HG02571 (cell line): ENCODE measurements around the gene STRADA.

Experiments
- ATAC-seq: cut with Tn5 transposase; IDR thresholded peaks from one replicate; pipeline ENCODE4 v1.9.1; 2021; ENCODE audit warnings: mild to moderate bottlenecking, moderate library complexity; ENCODE audit not compliant: unreplicated experiment

Gene STRADA, protein sequence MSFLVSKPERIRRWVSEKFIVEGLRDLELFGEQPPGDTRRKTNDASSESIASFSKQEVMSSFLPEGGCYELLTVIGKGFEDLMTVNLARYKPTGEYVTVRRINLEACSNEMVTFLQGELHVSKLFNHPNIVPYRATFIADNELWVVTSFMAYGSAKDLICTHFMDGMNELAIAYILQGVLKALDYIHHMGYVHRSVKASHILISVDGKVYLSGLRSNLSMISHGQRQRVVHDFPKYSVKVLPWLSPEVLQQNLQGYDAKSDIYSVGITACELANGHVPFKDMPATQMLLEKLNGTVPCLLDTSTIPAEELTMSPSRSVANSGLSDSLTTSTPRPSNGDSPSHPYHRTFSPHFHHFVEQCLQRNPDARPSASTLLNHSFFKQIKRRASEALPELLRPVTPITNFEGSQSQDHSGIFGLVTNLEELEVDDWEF

DNA sequence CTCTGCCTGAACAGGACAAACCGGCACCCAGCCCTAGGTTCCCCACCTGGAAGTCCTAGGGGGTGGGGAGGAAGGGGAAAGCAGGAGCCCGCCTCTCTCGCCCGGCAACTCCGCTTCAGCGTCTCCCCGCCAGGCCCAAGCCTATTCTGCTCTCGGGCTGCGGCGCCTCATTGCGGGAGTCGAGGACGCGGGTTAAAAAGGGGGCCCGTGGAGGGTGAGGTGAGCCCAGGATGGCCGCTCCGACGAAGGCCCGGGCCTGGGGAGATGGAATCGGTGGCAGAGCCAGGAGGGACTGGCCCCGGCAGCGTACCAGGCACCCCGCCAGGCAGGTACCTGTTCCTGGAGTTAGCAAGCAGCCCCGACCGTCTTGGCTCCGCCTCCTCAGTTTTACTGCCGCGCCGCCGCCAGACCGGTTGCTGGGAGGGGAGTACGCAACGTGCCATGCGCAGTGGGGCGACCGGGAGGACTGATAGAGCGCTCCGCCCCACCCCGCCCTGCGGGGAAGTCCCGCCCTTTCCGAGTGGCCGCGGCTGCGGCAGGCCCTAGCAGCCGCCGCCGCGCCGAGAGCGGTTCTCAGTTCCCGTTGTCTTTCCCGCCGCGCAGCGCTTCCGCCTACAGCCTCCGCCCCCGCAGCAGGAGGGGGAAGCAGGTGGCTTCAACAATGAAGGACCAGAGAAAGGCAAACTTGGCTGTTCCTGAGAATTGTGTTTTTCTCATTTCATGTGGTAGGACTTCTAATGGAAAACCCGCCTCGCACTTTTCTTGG is at the start of gene STRADA:
Gene STRADA (minus strand): TSS at position 392 of the 766 bp plus-strand sequence. CDS start 13,430 bp downstream, outside the sequence.
- ATAC-seq = peak; percentile 81

DNA sequence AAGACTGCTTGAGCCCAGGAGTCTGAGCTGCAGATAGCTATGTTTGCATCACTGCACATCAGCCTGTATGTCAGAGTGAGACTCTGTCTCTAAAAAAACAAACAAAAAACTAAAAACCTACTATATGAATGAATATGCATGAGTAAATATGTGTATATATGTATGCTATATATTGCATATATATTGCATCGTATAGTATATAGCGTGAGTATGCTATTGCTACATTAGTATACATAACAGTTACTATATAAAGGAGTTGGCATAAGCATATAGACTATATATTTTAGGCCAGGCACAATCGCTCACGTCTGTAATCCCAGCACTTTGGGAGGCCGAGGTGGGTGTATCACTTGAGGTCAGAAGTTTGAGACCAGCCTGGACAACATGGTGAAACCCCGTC is 48.5 kb upstream of the STRADA start:
- no peak for ATAC-seq

DNA sequence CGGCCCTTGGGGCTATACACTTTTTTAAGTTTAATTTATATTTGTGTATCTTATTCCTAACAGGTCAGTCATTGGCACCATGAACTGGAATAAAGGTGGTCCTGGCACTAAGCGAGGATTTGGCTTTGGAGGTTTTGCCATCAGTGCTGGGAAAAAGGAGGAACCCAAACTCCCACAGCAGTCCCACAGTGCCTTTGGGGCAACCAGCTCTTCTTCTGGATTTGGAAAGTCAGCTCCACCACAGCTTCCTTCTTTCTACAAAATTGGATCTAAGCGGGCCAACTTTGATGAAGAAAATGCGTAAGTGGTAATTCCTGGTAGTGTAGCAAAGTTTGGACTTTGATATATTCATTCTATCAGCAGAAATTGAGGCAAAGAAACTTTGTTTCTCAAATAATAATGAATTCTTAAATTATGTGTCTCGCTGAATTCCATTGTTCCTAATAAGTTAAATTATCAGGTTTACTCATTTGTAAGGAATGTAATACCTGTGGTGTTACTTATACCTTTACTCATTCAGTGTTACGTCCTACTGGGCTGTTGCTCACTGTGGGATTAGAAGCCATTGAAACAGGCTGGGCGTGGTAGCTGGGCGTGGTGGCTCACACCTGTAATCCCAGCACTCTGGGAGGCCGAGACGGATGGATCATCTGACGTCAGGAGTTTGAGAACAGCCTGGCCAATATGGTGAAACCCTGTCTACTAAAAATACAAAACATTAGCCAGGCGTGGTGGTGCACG is 45.5 kb upstream of the STRADA start:
- ATAC-seq = no peak

DNA sequence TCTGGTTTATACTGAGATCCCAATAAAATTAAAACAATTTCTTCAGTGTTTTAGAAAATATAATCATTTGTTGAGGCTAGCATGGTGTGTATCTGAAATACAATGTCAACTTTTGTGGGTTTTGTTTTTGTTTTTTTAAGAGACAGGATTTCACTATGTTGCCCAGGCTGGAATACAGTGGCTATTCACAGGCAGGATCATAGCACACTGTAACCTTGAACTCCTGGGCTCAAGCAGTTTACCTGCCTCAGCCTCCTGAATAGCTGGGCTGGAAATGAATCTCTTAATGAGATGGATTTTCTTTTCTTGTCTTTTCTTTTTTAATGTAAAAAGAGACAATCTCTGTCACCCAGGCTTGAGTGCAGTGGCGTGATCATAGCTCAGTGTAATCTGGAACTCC is 44.5 kb upstream of the STRADA start:
- no peak for ATAC-seq

DNA sequence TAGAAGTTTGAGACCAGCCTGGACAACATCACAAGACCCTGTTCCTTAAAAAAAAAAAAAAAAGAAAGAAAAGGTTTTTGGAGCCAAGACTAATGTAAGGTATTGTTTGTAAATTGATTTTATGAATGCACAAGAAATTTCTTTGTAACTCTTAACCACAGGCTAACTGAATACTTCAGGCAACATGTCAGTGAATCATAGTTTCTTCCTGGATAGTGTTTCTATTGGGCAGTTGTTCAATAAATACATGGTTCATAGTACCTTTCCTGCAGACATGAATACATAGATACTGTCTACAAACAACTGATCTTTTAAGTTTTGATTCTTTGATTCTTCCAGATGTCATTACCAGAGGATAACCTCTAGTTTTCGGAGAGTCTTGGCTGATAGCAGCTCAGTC is 44.0 kb upstream of the STRADA start:
- no peak for ATAC-seq

DNA sequence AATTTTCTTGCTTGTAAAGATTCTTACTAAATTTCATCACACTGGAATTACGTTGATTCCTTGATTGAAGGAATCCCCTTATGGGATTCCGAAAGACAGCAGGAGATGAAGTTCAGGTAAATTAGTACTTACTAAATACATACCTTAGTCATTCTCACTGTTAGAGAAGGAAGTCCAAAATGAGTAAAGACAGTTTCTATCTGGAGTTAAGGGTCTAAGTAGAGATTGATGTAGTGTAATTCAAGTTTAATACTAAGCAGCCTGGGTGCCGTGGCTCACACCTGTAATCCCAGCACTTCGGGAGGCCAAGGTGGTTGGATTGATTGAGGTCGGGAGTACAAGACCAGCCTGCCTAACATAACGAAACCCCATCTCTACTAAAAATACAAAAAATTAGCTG is 41.9 kb upstream of the STRADA start:
- no peak for ATAC-seq

DNA sequence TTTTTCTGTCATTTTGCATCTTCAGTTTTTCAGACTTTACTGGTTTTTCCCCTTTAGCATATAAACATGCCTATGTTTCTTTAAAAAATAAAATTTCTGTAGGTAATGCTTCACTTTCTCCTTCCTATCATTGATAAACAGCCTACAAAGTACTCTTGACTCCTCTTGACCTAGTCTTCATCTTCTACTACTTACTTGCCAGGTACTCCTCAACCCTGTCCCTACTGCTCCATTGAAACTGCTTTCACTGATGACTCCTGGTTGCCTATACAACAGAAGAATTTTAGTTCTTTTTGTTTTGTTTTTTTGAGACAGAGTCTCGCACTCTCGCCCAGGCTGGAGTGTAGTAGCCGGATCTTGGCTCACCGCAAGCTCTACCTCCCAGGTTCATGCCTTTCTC is 39.3 kb upstream of the STRADA start:
- ATAC-seq = no peak

DNA sequence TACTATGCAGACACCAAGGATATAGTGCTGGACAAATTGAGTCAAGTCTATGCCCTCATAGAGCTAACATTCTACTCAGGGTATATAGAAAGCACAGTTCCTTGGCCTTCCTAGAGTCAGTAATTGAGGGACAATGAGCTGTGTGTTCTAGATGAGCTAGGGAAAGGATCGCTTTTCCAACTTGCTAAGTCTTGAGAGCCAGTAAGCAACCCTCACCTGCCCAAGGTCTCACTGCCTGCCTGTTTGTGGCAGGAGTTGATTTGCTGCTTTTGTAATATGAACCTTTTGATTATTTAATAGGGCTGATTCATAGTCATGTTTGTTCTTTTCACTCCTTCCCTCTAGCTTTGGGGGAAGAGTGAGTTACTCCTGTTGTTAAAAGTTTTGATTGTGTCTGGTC is 38.9 kb upstream of the STRADA start:
- ATAC-seq = no peak

DNA sequence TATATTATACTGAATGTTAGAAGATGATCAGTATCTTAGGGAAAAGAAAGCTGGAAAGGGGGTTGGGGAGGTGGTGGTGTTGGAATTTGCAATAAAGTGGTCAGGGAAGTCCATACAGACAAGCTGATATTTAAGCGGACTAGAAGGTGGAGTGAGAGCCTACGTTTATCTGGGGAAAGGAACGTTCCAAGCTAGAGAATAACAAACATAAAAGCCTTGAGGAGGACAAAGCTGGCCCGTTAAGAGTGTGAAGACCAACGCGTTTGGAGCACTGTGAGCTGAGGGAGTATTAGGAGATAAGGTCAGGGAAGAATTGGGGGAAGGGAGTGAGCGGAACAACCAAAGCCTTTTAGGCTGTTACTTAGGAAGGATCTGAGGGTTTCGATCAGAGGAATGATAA is 33.8 kb upstream of the STRADA start:
- ATAC-seq = no peak

DNA sequence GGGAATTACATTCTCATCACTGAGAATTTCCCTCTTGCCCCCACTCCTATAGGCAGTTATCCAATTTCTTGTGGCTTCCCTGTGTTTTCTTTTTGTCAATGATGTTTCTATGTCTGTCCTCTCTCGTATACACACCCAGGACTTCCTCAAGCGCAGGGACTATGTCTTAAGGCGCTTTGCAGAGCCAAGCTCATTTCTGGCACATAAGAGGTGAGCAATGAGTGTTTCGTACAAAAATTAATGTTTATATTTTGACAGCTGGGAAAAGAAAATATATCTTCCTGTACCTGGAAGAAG is 33.3 kb upstream of the STRADA start:
- no peak for ATAC-seq

DNA sequence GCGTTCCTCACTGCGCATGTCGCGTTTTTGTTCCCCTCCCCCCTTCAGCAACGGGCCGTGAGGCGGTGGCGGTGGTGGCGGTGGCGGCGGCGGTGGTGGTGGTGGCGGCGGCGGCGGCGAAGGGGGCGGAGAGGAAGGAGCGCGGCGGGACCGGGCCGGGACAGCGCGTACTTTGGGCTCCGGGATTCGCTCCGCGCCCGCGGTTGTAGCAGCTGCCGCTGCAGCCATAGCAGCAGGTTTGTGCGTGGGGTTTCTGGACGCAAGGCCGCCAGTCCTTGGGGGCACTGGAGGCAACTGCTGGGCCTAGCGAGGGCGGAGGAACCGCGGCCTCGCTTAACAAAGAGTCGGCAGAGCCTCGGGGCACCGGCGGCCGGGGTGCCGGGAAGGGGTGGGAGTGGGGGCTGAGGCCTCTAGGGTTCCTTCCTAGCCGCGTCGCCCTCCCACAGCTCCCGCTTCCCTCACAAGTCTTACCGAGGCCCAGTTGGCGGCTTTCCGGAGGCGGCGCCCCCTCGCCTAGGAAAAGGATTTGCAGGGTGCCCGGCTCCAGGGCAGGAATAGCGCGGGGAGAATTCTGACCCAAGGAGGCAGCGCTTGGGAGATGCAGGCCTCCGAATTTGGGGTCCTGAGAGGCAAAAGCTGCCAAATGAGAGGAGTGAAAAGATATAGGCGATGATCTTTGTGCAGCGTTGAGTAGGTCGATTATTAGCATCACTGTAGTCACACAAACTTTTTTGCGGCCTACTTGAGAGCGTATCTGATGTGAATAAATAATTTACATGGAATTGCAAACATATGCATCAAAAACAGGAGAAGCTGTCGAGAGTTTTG is 32.8 kb upstream of the STRADA start, which contains the start of gene DDX42:
Gene DDX42 (plus strand): TSS at position 30 of the 828 bp plus-strand sequence. CDS start 12,880 bp downstream, outside the sequence.
- peak; percentile 3 for ATAC-seq

DNA sequence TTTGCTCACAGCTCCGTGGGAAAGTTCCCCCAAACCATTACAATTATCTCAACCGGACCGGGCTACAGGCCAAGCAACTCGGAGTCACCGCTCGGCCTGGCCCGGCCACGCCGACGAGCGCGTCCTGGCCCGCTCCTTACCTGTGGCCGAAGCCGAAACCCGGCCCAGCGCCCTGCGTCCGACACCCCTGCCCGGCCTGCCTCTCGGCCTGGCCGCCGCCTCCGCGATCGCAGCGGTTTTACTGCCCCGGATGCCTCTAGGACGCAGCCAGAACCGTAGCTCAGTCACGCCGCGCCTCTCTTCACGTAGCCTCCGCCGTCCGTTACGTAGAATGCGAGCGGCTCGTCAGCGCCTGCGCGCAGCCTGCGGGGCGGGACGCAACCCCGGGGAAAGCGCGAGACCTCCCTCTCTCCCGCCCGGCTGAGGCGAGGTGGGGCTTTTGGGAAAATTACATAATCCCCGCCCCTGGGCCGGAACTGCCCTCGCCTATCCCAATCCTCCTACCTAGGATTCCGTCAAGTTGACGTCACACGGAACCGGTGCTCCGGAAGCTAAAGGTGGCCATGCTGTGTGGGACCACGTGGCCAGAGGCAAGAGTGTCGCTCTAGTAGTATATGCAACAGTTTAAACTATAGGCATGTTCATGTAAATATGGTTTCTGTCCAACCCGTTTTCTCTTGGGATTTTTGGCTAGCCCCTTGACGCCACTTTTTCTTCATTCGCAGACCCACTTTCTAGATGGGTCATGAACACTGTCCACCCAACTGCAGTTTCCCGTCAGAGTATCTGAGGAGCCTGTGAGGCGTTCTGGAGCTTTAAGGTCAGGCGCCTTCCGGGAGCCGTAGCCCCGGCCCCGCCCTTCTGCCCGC is 31.9 kb upstream of the STRADA start, which contains the start of gene CCDC47:
Gene CCDC47 (minus strand): TSS at position 326 of the 869 bp plus-strand sequence. CDS start 7,422 bp downstream, outside the sequence.
- peak; percentile 81 for ATAC-seq

DNA sequence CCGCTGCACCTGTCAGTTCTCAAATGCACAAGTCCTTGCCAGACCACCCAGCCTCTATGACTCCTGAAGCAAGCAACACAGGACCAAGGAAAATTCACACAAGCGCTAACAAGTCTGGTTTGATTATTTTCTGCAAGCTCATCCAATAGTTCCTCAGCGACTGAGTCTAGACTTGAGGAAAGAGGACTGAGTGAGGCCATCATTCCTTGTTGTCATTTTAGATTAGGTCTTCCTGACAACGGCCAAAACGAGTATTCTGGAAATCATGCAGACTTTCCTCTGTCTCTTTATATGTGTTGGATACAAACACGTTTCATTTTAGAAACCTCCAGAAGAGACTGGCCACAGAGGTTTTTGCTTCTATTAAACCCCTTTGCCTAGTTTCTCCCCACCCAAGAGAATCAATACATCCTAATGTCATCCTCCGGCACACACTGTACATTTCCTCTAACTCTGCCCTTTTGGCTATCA is 31.2 kb upstream of the STRADA start:
- no peak for ATAC-seq

DNA sequence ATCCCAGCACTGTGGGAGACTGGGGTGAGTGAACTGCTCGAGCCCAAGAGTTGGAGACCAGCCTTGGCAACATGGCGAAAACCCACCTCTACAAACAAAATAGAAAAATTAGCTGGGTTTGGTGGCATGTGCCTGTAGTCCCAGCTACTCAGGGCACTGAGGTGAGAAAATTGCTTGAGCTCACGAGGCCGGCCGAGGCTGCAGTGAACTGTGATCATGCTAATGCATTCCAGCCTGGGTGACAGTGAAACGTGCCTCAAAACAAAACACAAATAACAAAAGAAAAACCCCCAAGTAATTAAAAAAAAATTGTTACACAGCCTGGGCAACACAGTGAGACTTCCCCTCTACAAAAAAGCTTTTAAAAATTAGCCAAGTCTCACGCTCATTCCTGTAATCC is 26.8 kb upstream of the STRADA start:
- no peak for ATAC-seq

DNA sequence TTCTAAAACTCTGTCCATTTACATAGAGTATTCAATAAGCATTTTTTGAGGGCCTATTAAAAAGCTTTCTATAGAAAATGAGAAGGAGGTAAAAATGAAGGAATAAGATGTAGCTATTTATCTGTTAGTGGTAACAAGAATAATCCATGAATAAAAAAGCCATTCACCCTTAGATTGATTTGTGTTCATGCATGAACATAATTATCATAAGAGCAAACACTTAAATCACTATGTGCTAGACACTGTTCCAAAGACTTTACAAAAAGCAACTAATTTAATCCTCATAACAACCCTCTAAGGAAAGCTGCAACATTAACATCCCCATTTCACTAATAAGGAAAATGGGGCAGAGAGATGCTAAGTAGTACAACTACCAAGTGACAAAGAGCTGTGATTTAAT is 25.2 kb upstream of the STRADA start:
- no peak for ATAC-seq

DNA sequence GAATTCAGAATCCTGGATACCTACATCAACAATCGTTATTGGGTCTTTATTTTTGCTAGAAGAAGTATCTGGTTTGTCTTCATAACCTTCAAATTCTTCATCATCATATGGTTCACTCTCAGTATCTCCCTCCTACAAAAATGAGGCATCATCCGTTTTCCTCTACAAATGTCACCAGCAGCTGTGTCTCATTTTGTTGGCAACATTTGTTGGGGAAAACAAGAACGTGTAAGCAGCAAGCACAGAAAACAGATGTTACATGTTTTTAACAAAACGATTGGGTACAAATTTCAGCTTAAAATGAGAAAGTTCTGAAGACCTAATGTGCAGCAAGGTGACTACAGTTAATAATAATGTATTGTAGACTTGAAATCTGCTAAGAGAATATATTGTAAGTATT is 23.1 kb upstream of the STRADA start:
- ATAC-seq = no peak

DNA sequence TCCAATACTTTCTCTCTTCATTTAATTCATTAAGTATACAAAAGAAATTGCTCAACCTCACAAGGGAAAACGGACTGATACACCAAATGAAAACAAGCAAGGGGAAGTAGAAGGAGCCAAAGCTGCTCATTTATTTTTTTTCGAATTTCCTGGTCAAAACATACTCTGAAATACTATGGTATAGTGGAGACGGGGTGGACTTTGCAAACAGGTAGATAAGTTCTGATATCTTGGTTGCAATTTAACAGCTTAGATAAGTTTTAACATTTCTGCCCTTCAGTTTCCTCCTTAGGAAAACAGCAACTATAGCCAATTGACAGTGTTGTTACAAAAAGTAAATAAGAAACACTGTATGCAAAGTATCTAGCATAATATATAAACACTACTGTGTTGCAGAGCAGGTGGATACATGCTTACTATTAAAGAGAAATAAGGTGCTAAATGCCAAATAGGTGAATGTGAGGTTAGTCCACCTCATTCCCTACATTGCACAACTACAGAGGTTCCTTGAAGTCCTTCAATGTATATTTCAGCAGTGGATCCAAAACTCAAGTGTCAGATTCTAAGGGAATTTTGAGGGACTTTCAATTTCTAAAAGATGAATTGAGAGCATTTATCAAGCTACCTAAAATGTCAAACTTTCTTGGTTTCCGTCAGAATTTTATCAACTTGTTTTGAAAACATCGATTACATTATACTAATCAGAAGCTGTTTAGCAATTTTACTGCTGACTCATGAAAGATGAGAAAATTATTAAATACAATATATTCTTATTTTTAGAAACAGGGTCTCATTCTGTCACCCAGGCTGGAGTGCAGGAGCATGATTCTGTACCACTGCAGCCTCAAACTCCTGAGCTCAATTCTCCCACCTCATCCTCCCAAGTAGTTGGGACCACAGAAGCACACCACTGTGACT is 20.8 kb upstream of the STRADA start:
- ATAC-seq = no peak

DNA sequence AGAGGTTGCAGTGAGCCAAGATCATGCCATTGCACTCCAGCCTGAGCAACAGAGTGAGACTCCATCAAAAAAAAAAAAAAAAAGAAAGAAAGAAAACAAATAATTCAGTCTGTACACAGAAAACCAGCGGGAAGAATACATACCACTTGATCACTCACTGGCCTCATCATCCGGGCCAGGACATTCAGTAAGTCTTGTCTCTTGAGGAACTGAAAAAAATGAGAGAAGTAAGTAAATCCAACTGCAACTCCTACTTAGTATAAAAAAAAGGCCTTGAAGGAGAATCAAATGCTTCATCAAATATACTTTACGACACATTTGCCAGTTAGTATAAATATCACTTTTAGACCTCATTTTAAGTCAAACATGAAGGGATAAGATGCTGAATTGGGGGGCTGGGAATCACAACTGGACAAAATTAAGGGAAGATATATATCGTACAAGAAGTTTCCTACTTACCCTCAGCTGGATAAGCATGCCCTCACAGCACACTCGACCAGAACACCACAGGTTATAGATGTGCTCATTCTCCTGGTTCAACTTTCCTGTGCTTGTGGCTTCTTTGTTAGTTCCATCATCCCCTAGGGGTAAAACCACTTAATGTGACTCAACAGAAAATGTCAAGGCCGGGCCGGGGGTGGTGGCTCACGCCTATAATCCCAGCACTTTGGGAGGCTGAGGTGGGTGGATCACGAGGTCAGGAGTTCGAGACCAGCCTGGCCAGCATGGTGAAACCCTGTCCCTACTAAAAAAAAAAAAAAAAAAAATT is 19.4 kb upstream of the STRADA start:
- ATAC-seq = no peak
